Neuronal stem cell (in vitro differentiated cells): Measurements from ENCODE around the gene RNF32.
A peak's percentile ranks its signal among the peaks of the same experiment; 100 is the strongest.

Source experiments
- DNase-seq: peaks from one replicate; pipeline ENCODE4 v3.0.0-alpha.2; 2013; ENCODE audit warnings: low spot score
- H2AFZ ChIP-seq: one replicate; pipeline ENCODE4 v1.6.1; 2013; ENCODE audit warnings: mild to moderate bottlenecking, low read length, inconsistent platforms
- H2AK5ac ChIP-seq: 2 replicates; pipeline ENCODE4 v1.6.1; 2013; ENCODE audit warnings: low read depth, mild to moderate bottlenecking, inconsistent platforms, low read length, moderate library complexity, mixed read lengths
- H2BK120ac ChIP-seq: 2 replicates; pipeline ENCODE4 v1.6.1; 2013; ENCODE audit warnings: low read depth, mild to moderate bottlenecking, inconsistent platforms, low read length, moderate library complexity, mixed read lengths
- H2BK12ac ChIP-seq: one replicate; pipeline ENCODE4 v1.6.1; 2013; ENCODE audit warnings: low read length, inconsistent platforms
- H2BK15ac ChIP-seq: 2 replicates; pipeline ENCODE4 v1.6.1; 2013; ENCODE audit warnings: mild to moderate bottlenecking, low read length, inconsistent platforms, mixed read lengths
- H2BK5ac ChIP-seq: one replicate; pipeline ENCODE4 v1.6.1; 2013; ENCODE audit warnings: inconsistent platforms, mild to moderate bottlenecking, low read length, moderate library complexity
- H3K14ac ChIP-seq: one replicate; pipeline ENCODE4 v1.6.1; 2013; ENCODE audit warnings: low read length, inconsistent platforms
- H3K18ac ChIP-seq: 2 replicates; pipeline ENCODE4 v1.6.1; 2013; ENCODE audit warnings: low read length, inconsistent platforms
- H3K23ac ChIP-seq: 2 replicates; pipeline ENCODE4 v1.6.1; 2013; ENCODE audit warnings: low read depth, mild to moderate bottlenecking, mixed read lengths, low read length, inconsistent platforms; ENCODE audit not compliant: poor library complexity
- H3K27ac ChIP-seq: replicated peaks from 3 replicates; pipeline ENCODE4 v1.5.1; 2013; ENCODE audit warnings: low read length, inconsistent platforms
- H3K27me3 ChIP-seq, 3 experiments: 2 replicates each; pipeline ENCODE4 v1.6.1; 2013; ENCODE audit warnings: low read length in 3 of 3, mild to moderate bottlenecking in 2 of 3, inconsistent platforms in 1 of 3, low read depth in 1 of 3, mixed read lengths in 1 of 3, moderate library complexity in 1 of 3; ENCODE audit not compliant: control insufficient read depth in 3 of 3, insufficient read depth in 3 of 3
- H3K36me3 ChIP-seq, 2 donors: replicated peaks in 1 of 2; 2 replicates each; pipeline ENCODE4 v1.6.1; 2013; ENCODE audit warnings: low read length in 2 of 2; ENCODE audit not compliant: control insufficient read depth in 2 of 2, insufficient read depth in 2 of 2
- H3K4ac ChIP-seq: 2 replicates; pipeline ENCODE4 v1.6.1; 2013; ENCODE audit warnings: inconsistent platforms, mild to moderate bottlenecking, low read length, moderate library complexity
- H3K4me1 ChIP-seq, 2 donors: 1 replicate in 1 of 2; 2 replicates in 1 of 2; pipeline ENCODE4 v1.6.1; 2013; ENCODE audit warnings: low read length in 2 of 2, low read depth in 1 of 2; ENCODE audit not compliant: control insufficient read depth in 2 of 2, insufficient read depth in 1 of 2
- H3K4me2 ChIP-seq: one replicate; pipeline ENCODE4 v1.6.1; 2013; ENCODE audit warnings: mild to moderate bottlenecking, low read length, inconsistent platforms; ENCODE audit not compliant: insufficient read depth, poor library complexity, severe bottlenecking
- H3K4me3 ChIP-seq, 2 donors: 2 replicates each; pipeline ENCODE4 v1.5.1; 2013; ENCODE audit warnings: low read length in 2 of 2, mild to moderate bottlenecking in 2 of 2, inconsistent platforms in 1 of 2, moderate library complexity in 1 of 2
- H3K79me1 ChIP-seq: one replicate; pipeline ENCODE4 v1.6.1; 2013; ENCODE audit warnings: low read depth, mild to moderate bottlenecking, inconsistent platforms, low read length, moderate library complexity
- H3K9ac ChIP-seq: one replicate; pipeline ENCODE4 v1.6.1; 2013; ENCODE audit warnings: mild to moderate bottlenecking, low read depth, low read length, inconsistent platforms; ENCODE audit not compliant: poor library complexity
- H3K9me3 ChIP-seq, 2 donors: replicated peaks in 1 of 2; 2 replicates each; pipeline versions ENCODE3 to v1.6.1; 2013; ENCODE audit warnings: low read length in 2 of 2, mild to moderate bottlenecking in 2 of 2, inconsistent platforms in 1 of 2, low read depth in 1 of 2, mixed read lengths in 1 of 2, moderate library complexity in 1 of 2; ENCODE audit not compliant: control insufficient read depth in 2 of 2, insufficient read depth in 1 of 2
- H4K8ac ChIP-seq: one replicate; pipeline ENCODE4 v1.6.1; 2013; ENCODE audit warnings: low read depth, mild to moderate bottlenecking, inconsistent platforms, low read length, moderate library complexity
- H4K91ac ChIP-seq: one replicate; pipeline ENCODE4 v1.6.1; 2013; ENCODE audit warnings: low read length, low read depth, mild to moderate bottlenecking, inconsistent platforms; ENCODE audit not compliant: poor library complexity
- WGBS, 2 donors: extraction: QIAGEN DNeasy Blood & Tissue Kit; methylation state at CpG; one replicate each; pipeline ENCODE4 v1.1.7; 2013; ENCODE audit warnings: missing lambda C conversion rate in 2 of 2, mixed read lengths in 1 of 2; ENCODE audit not compliant: insufficient read length in 2 of 2, insufficient replicate concordance in 1 of 2; ENCODE audit errors: extremely low coverage in 2 of 2; 5-methylcytosine and 5-hydroxymethylcytosine counted together

RNF32 gene

GRCh38 chr7:156654511-156655234 is 14.1 kb downstream of the RNF32 start:
- no peak overlapping the region for H2BK12ac ChIP-seq
- no peak overlapping the region for H3K4ac ChIP-seq
- no peak overlapping the region for H3K18ac ChIP-seq
- no peak overlapping the region for H4K91ac ChIP-seq
- no peak overlapping the region for H2BK5ac ChIP-seq
- no peak overlapping the region for H3K4me2 ChIP-seq
- H3K36me3 ChIP-seq, result no peaks in the 10 kb centered on the region
- H3K79me1 ChIP-seq, result no peaks in the 10 kb centered on the region
- H3K27me3 ChIP-seq, result no peaks in the 10 kb centered on the region
- no peak overlapping the region for H3K23ac ChIP-seq
- no peak overlapping the region for H3K14ac ChIP-seq
- H2BK120ac ChIP-seq, result no peak overlapping the region
- no peak for DNase-seq
- H4K8ac ChIP-seq, result no peak overlapping the region
- H2BK15ac ChIP-seq, result no peak overlapping the region
- WGBS, 2 donors, result no CpG with 5 or more reads among the region's 10 CpGs
- peak overlapping the region; percentile 53 for H3K9ac ChIP-seq
- H3K4me1 ChIP-seq, result peaks cover 4 to 8% of the 10 kb centered on the region in 2 donors
- H3K27ac ChIP-seq, result no peak overlapping the region
- H3K4me3 ChIP-seq, result no peak overlapping the region
- H3K9me3 ChIP-seq, result no peaks in the 10 kb centered on the region
- no peak overlapping the region for H2AFZ ChIP-seq
- H2AK5ac ChIP-seq, result no peak overlapping the region

GRCh38 chr7:156655251-156655650 is 14.7 kb downstream of the RNF32 start:
- H2BK15ac ChIP-seq, result no peak overlapping the region
- no peak overlapping the region for H4K8ac ChIP-seq
- no peaks in the 10 kb centered on the region for H3K36me3 ChIP-seq
- no peaks in the 10 kb centered on the region for H3K9me3 ChIP-seq
- no peak overlapping the region for H2AFZ ChIP-seq
- H3K4me3 ChIP-seq, result no peak overlapping the region
- no peak overlapping the region for H3K4me2 ChIP-seq
- H3K4ac ChIP-seq, result no peak overlapping the region
- no peaks in the 10 kb centered on the region for H3K27me3 ChIP-seq
- no peak overlapping the region for H2BK12ac ChIP-seq
- H3K79me1 ChIP-seq, result no peaks in the 10 kb centered on the region
- H3K18ac ChIP-seq, result no peak overlapping the region
- no peak overlapping the region for H4K91ac ChIP-seq
- H3K4me1 ChIP-seq, result peaks cover 4 to 8% of the 10 kb centered on the region in 2 donors
- no CpG with 5 or more reads among the region's 6 CpGs for WGBS, 2 donors
- no peak overlapping the region for H2BK120ac ChIP-seq
- no peak overlapping the region for H3K23ac ChIP-seq
- no peak overlapping the region for H3K27ac ChIP-seq
- no peak overlapping the region for H2BK5ac ChIP-seq
- no peak for DNase-seq
- H3K14ac ChIP-seq, result no peak overlapping the region
- H3K9ac ChIP-seq, result no peak overlapping the region
- H2AK5ac ChIP-seq, result no peak overlapping the region

- no CpG with 5 or more reads among the region's 4 CpGs for WGBS, 2 donors
- DNase-seq, result no peak
Observed at GRCh38 chr7:156655983-156656382, 15.4 kb downstream of the RNF32 start.

GRCh38 chr7:156656598-156656997 is 16.0 kb downstream of the RNF32 start:
- Histone ChIP-seq H3K18ac (peak overlapping the region; percentile 44), H3K23ac (no peak overlapping the region), H3K27me3 (no peaks in the 10 kb centered on the region), H3K9ac (no peak overlapping the region), H4K91ac (no peak overlapping the region), H4K8ac (no peak overlapping the region), H3K14ac (no peak overlapping the region), H2AK5ac (no peak overlapping the region), H2BK12ac (no peak overlapping the region), H3K4me3 (no peak overlapping the region), H3K4ac (no peak overlapping the region), H3K9me3 (no peaks in the 10 kb centered on the region), H3K4me2 (no peak overlapping the region), H2BK120ac (no peak overlapping the region), H2AFZ (no peak overlapping the region), H3K79me1 (no peaks in the 10 kb centered on the region), H3K36me3 (no peaks in the 10 kb centered on the region), H2BK5ac (no peak overlapping the region), H3K4me1 (peaks cover 4 to 8% of the 10 kb centered on the region in 2 donors), H3K27ac (no peak overlapping the region), H2BK15ac (no peak overlapping the region)
- DNase-seq, result no peak
- WGBS, 2 donors, result no CpG with 5 or more reads among the region's 7 CpGs

More at GRCh38 chr7:156655983-156656382, 15.4 kb downstream of the RNF32 start:
- H3K27me3 ChIP-seq, result no peaks in the 10 kb centered on the region
- H3K14ac ChIP-seq, result no peak overlapping the region
- no peak overlapping the region for H3K4me2 ChIP-seq
- peaks cover 4 to 8% of the 10 kb centered on the region in 2 donors for H3K4me1 ChIP-seq
- no peak overlapping the region for H2BK12ac ChIP-seq
- no peak overlapping the region for H3K27ac ChIP-seq
- no peak overlapping the region for H2BK5ac ChIP-seq
- H3K9ac ChIP-seq, result no peak overlapping the region
- H3K9me3 ChIP-seq, result no peaks in the 10 kb centered on the region
- no peak overlapping the region for H3K23ac ChIP-seq
- H2AFZ ChIP-seq, result no peak overlapping the region
- H2BK120ac ChIP-seq, result no peak overlapping the region
- H3K18ac ChIP-seq, result no peak overlapping the region
- H4K91ac ChIP-seq, result no peak overlapping the region
- no peak overlapping the region for H3K4me3 ChIP-seq
- H2BK15ac ChIP-seq, result no peak overlapping the region
- no peaks in the 10 kb centered on the region for H3K36me3 ChIP-seq
- no peaks in the 10 kb centered on the region for H3K79me1 ChIP-seq
- H4K8ac ChIP-seq, result no peak overlapping the region
- H2AK5ac ChIP-seq, result no peak overlapping the region
- no peak overlapping the region for H3K4ac ChIP-seq
